Right ventricle myocardium inferior (tissue), 1 donor: ENCODE results near the gene PIR. TPM values are rescaled to one million over a fixed set of nuclear protein-coding genes. Genes with fewer than 3 reads are reported as not detected.

ENCODE experiments used
- total RNA-seq: library from RNA; stranded (reverse); fragmentation: NEBNext Ultra II Directional; extraction: Animal tissue kit (Norgen Biotek cat#: 25700); gene quantifications from one replicate; pipeline ENCODE4 v1.2.1, GENCODE V29; 2021
- donor health status: DM: no; HTN: yes; CAD: no; lungs with severe emphysema.

Gene PIR
- total RNA-seq, 1 donor from 2014 or later, result 13.2 TPM

Other genes starting within 250 kb of the PIR start
- 1.5 TPM for gene ASB9, start 223.2 kb downstream of the PIR start, total RNA-seq
- gene ASB11, start 177.7 kb downstream of the PIR start, total RNA-seq, result 85.9 TPM
- gene PIGA, start 157.8 kb downstream of the PIR start, total RNA-seq, result 3.8 TPM
- 23.5 TPM for gene VEGFD, start 108.9 kb downstream of the PIR start, total RNA-seq
- 1.4 TPM for gene BMX, start 7.5 kb upstream of the PIR start, total RNA-seq
- gene ACE2, start 107.6 kb upstream of the PIR start, total RNA-seq, result 16.6 TPM
- 0.70 TPM for gene CLTRN, start 171.5 kb upstream of the PIR start, total RNA-seq
- 2.4 TPM for gene CA5B, start 244.9 kb upstream of the PIR start, total RNA-seq